Omental fat pad (tissue), 4 donors: Measurements from ENCODE around the gene RAB4B. TPM values are rescaled to one million over a fixed set of nuclear protein-coding genes. Genes with fewer than 3 reads are reported as not detected.
"Not testable (repeated sequence)": the region's sequence is repeated elsewhere in the genome, so short reads cannot be mapped to it uniquely, and the experiment has no call there.

ENCODE experiments used
- ATAC-seq: fragments of 150-250 bp; one replicate; pipeline ENCODE4 v1.9.1; 2016; ENCODE audit warnings: mild to moderate bottlenecking, moderate library complexity; ENCODE audit not compliant: low FRiP score
- DNase-seq: peaks from one replicate; pipeline ENCODE4 v3.0.0-alpha.2; 2019; ENCODE audit warnings: low spot score
- CTCF ChIP-seq, 3 donors: fragments of 450-650 bp; IDR thresholded peaks; one replicate each; pipeline ENCODE4 v1.5.1; 2016 to 2017; ENCODE audit warnings: antibody characterized with exemption in 3 of 3, mild to moderate bottlenecking in 3 of 3, moderate library complexity in 2 of 3
- total RNA-seq, 4 donors: library from RNA; depleted of rRNA; stranded (reverse); fragments of >200 nt; gene quantifications; one replicate each; pipeline ENCODE4 v1.1.0, GENCODE V29; 2016

RAB4B gene
- total RNA-seq, 4 donors from 2014 or later: 20.0 to 37.0 (median 21.7) TPM

- no peak for DNase-seq
These were observed 51.2 kb downstream of the RAB4B start for GRCh38 chr19:40829205-40829604.

GRCh38 chr19:40830741-40831140 lies 52.7 kb downstream of the RAB4B start:
- DNase-seq, ATAC-seq: not testable (repeated sequence)

More at GRCh38 chr19:40829205-40829604, 51.2 kb downstream of the RAB4B start:
- TF ChIP-seq CTCF (IDR thresholded peaks at IDR 0.05): no peak
- no peak for ATAC-seq

GRCh38 chr19:40831502-40832430 lies 53.7 kb downstream of the RAB4B start:
- DNase-seq (no peak), ATAC-seq (no peak)
- no peak for TF ChIP-seq CTCF (IDR thresholded peaks at IDR 0.05)

GRCh38 chr19:40832431-40832790 lies 54.4 kb downstream of the RAB4B start:
- not testable (repeated sequence) for ATAC-seq, DNase-seq

GRCh38 chr19:40833728-40834533 lies 55.9 kb downstream of the RAB4B start:
- not testable (repeated sequence) for DNase-seq, ATAC-seq

GRCh38 chr19:40836754-40837429 lies 58.8 kb downstream of the RAB4B start:
- no peak for TF ChIP-seq CTCF (IDR thresholded peaks at IDR 0.05)
- ATAC-seq (no peak), DNase-seq (no peak)

- not testable (repeated sequence) for ATAC-seq, DNase-seq
These were observed 60.4 kb downstream of the RAB4B start for GRCh38 chr19:40838477-40838876.

- not testable (repeated sequence) for ATAC-seq, DNase-seq
These were observed 64.0 kb downstream of the RAB4B start for GRCh38 chr19:40842012-40842411.

GRCh38 chr19:40842997-40843652 lies 65.1 kb downstream of the RAB4B start:
- DNase-seq, ATAC-seq: not testable (repeated sequence)

GRCh38 chr19:40843653-40844052 lies 65.6 kb downstream of the RAB4B start:
- not testable (repeated sequence) for DNase-seq
- peak; percentile 54 for ATAC-seq

Other genes with a start within 250 kb of the RAB4B start
- gene SHKBP1, start 201.4 kb upstream of the RAB4B start, total RNA-seq: 10 to 100 TPM; 37.0 to 87.5 (median 47.8) TPM
- gene LTBP4, start 176.9 kb upstream of the RAB4B start, total RNA-seq: 100 to 1,000 TPM in 3 of 4 donors, 10 to 100 TPM in 1; 73.5 to 197 (median 114) TPM
- gene NUMBL, start 87.6 kb upstream of the RAB4B start, total RNA-seq: 100 to 1,000 TPM in 1 of 4 donors, 10 to 100 TPM in 3; 38.2 to 143 (median 45.3) TPM
- gene COQ8B, start 61.4 kb upstream of the RAB4B start, total RNA-seq: 10 to 100 TPM; 22.1 to 38.8 (median 28.1) TPM
- gene ITPKC, start 61.1 kb upstream of the RAB4B start, total RNA-seq: 100 to 1,000 TPM in 2 of 4 donors, 10 to 100 TPM in 2; 39.3 to 118 (median 91.9) TPM
- gene ACTMAP, start 27.8 kb upstream of the RAB4B start, total RNA-seq: 1 to 10 TPM; 3.2 to 3.8 (median 3.5) TPM
- 10 to 100 TPM; 34.8 to 46.8 (median 41.0) TPM for gene SNRPA, start 27.0 kb upstream of the RAB4B start, total RNA-seq
- gene MIA, start 2.7 kb upstream of the RAB4B start, total RNA-seq: not detected
- gene EGLN2, start 20.9 kb downstream of the RAB4B start, total RNA-seq: 100 to 1,000 TPM in 2 of 4 donors, 10 to 100 TPM in 2; 91.6 to 107 (median 101) TPM
- gene CYP2A6, start 72.2 kb downstream of the RAB4B start, total RNA-seq: under 1 TPM in 1 of 4 donors, not detected in 3; 0.36 TPM
- not detected for gene CYP2A7, start 104.0 kb downstream of the RAB4B start, total RNA-seq
- gene CYP2B6, start 213.0 kb downstream of the RAB4B start, total RNA-seq: not detected